Right kidney (tissue), 1 donor: ENCODE measurements around the gene PTBP3.

Experiments used
- DNase-seq: peaks from one replicate; pipeline ENCODE4 v3.0.0-alpha.2; 2016

PTBP3 gene

GRCh38 chr9:112168197-112168596, 165.2 kb downstream of the PTBP3 start:
- DNase-seq = no peak
